HG02840 (cell line): ENCODE measurements around the gene TNP2.

Experiments used
- ATAC-seq: cut with Tn5 transposase; IDR thresholded peaks from one replicate; pipeline ENCODE4 v1.9.1; 2021; ENCODE audit warnings: mild to moderate bottlenecking, moderate library complexity, moderate number of reproducible peaks; ENCODE audit not compliant: unreplicated experiment, low FRiP score

The TNP2 gene

DNA sequence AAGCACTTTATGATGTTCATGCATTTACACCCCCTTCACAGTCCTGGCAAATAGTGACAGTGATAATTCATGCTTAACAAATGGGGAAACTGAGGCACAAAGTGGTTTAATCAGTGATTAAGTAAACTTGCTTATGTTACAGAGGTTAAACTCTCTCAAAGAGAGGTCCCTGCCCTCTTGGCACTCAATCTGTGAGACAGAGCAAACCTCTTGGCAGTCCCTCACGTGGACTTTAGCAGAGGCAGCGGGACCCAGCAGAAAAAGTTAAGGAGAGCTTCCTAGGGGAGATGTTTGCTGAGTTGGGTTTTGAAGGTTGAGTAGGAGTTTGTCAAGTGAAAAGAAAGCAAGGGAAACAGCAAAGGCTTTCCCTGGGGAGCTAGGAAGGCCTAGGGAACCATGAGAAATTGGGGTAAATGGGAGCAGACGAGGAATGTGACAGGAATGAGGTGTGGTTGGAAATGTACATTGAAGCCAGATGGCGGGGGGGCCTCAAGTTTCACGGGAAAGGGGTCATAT, 23.8 kb downstream of the TNP2 start:
- no peak for ATAC-seq

- no peak for ATAC-seq
Observed at GRCh38 chr16:11242658-11243057, 26.5 kb downstream of the TNP2 start.

- no peak for ATAC-seq
Observed at GRCh38 chr16:11241480-11242204, 27.5 kb downstream of the TNP2 start.

DNA sequence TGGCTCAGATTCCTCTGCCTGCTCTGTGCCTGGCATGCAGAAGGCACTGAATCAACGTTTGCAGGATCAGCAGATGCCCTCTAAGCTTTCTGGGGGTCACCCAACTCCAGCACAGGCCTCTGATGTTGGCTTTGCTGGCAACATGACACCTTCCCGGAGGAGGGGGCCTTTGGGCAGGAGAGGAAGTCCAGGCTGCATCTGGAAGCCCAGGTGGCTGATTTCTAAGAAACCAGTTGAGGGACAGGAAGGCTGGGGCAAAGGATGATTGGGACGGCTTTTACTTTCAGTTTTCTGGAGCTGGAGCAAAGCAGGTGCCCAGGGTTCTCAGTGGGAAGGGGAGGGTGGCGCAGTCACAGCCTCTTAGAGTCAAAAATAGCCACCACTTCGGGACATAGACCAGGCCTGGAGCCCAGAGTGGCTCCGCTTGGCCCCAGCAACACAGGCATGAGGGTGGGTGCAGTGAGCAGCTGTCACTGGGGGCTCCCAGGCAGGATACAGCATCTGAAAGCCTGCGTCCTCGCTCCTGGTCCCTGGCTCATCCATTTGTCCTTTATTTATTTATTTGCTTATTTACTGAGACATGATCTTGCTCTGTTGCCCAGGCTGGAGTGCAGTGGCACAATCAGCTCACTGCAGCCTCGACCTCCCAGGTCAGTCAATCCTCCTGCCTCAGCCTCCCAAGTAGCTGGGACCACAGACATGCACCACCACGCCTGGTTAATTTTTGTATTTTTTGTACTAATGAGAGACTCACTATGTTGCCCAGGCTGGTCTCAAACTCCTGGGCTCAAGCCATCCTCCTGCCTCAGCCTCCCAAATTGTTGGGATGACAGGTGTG, 28.3 kb downstream of the TNP2 start:
- no peak for ATAC-seq

- no peak for ATAC-seq
Observed at GRCh38 chr16:11239644-11240632, 29.2 kb downstream of the TNP2 start.

DNA sequence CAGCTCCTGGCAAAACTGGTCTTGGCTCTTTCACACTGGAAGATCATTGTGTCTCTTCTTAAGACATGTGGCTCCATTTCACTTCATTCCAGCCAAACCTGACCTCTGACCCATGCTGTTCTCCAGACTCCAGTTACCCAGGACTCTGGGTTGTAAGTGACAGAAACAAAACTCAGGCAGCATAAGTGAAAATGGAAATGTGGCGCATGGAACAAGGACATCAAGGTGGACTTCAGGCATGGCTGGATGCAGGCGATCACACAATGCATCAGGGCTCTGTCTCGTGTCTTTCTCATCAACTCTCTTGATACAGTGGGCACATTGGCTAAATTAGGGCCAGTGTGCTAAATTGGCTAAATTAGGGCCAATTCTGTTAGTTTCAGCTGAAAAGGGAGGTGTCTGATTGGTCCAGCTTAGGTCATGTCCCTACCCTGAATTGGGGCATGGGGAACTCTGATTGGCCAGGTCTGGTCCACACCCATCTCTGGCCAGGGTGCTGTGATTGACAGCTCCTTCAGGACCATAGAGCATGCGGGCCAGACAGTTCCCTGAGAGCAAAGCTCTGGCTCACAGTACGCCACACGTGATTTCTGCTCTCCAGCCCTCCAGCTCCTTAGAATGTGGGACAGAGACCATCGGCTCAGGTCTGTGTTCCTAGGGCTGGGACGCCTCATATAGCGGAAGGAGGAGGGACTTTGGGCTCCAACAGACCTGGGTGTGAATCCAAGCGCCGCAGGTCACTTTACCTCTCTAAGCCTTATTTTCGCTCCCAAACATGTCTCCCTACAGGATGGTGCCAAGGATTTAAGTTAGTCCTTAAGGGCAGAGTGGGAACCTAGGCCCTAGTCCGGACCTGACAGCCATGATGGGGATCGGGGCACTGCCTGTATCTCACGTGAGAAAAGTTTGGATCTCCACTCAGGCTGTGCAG, 30.6 kb downstream of the TNP2 start:
- no peak for ATAC-seq

DNA sequence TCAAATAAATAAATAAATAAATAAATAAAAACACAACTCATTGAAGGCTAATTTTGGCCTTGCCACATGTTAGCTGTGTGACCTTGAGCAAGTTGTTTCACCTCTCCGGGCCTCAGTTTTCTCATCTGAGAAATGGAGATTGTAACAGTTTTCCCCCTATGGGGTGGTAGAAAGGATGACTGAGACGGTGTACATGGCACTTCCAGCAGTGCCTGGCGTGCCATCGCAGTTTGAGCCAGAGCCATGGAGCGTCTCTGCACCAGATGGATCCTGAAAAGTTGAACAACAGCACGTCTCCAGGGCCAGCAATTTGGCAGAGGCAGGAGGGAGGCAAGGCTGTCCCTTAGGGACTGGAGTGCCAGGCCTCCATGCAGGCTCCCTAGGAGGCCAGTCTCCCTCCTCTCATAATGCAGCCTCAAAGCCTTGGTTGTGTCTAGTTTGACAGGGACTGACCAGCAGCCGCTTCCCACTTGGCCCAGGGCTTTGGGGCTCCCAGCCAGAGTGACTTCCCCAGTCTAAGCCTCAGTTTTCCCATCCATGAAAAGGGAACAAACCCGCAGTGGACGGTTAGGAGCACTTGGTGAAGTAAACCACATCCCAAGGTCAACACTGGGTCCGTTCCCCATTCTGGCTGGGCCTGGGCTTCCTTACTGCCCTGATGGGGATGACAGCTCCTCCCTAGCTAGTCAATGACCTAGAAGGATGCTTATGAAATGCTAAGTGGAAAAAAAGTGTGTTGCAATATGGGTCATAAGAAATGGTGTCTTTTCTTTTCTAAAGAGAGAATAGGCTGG, 32.5 kb downstream of the TNP2 start:
- ATAC-seq, result no peak

GRCh38 chr16:11235703-11235991, 33.5 kb downstream of the TNP2 start:
- no peak for ATAC-seq

DNA sequence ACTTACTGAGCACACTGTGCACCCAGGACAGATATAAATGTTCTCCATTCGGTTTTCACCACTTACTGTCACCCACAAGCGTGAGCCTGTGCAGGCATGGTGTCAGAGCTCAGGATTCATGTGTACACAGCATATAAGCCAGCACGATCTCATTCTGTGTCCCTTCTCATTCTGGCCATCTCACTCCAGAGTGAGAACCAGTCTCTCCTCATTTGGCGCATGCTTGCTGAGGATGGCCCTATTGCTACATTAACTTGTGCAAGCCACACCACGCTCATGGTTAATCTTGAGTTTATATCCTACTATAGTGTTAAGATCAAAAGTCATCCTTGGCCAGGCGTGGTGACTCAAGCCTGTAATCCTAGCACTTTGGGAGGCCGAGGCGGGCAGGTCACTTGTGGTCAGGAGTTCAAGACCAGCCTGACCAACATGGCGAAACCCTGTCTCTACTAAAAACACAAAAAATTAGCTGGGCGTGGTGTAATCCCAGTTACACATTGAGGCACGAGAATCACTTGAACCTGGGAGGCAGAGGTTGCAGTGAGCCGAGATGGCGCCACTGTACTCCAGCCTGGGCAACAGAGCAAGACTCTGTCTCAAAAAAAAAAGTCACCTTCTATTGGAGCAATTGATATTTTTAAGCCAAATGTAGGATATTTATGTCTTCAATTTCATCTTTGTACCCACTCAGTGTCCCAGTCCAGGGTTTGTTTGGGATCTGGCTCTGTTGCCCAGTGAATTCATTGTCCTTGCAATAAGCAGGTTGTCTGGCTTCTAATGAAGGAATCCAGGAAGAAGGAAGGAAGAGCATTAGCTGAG, 34.0 kb downstream of the TNP2 start:
- no peak for ATAC-seq

GRCh38 chr16:11233727-11234376, 35.3 kb downstream of the TNP2 start:
- no peak for ATAC-seq

GRCh38 chr16:11232852-11233726, 36.0 kb downstream of the TNP2 start:
- no peak for ATAC-seq

- ATAC-seq, result no peak
Observed at GRCh38 chr16:11232302-11232851, 36.7 kb downstream of the TNP2 start.

- ATAC-seq, result no peak
Observed at GRCh38 chr16:11231367-11231970, 37.7 kb downstream of the TNP2 start.

DNA sequence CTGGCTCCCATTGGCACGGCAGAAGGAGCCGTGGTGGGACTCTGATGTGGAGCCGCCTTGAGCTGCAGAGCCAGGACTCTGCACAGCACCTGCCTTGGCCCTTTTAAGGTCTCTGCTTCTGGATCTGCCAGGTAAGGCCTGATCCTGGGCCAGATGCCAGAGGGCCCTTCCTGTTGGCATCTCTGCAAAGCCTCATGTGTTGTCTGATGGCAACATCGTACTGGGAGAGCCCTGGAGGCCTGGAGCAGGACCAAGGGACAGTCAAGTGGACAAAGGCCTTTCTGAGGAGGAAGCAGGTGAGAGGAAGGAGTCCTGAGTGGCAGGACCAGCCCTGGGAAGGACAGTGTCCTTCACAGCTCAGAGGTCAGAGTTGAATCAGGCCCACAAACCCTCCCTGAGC, 39.2 kb downstream of the TNP2 start:
- no peak for ATAC-seq

GRCh38 chr16:11229432-11229831, 39.7 kb downstream of the TNP2 start:
- no peak for ATAC-seq
